IPS DF 6.9 (cell line): ENCODE results near the gene NDUFB2.

ENCODE experiments used
- DNase-seq: peaks from one replicate; pipeline ENCODE4 v3.0.0-alpha.2; 2013; ENCODE audit warnings: low read depth, low spot score
- H3K27ac ChIP-seq: one replicate; pipeline ENCODE4 v1.5.1; 2013; ENCODE audit warnings: low read length, control low read depth
- H3K27me3 ChIP-seq: 2 replicates; pipeline ENCODE4 v1.6.1; 2013; ENCODE audit warnings: mild to moderate bottlenecking, low read length; ENCODE audit not compliant: control insufficient read depth, insufficient read depth
- H3K36me3 ChIP-seq: 2 replicates; pipeline ENCODE4 v1.6.1; 2013; ENCODE audit warnings: low read length; ENCODE audit not compliant: control insufficient read depth, insufficient read depth
- H3K4me1 ChIP-seq: 2 replicates; pipeline ENCODE4 v1.6.1; 2013; ENCODE audit warnings: low read length; ENCODE audit not compliant: control insufficient read depth, insufficient read depth
- H3K4me3 ChIP-seq: 2 replicates; pipeline ENCODE4 v1.5.1; 2013; ENCODE audit warnings: mild to moderate bottlenecking, low read length
- H3K9me3 ChIP-seq: 2 replicates; pipeline ENCODE4 v1.6.1; 2013; ENCODE audit warnings: low read length, inconsistent platforms; ENCODE audit not compliant: control insufficient read depth, insufficient read depth
- WGBS: extraction: QIAGEN DNeasy Blood & Tissue Kit; methylation state at CpG from one replicate; pipeline ENCODE4 v1.1.7; 2013; ENCODE audit warnings: mixed read lengths, missing lambda C conversion rate; ENCODE audit not compliant: insufficient read length, insufficient coverage; 5-methylcytosine and 5-hydroxymethylcytosine counted together

Gene NDUFB2

DNA sequence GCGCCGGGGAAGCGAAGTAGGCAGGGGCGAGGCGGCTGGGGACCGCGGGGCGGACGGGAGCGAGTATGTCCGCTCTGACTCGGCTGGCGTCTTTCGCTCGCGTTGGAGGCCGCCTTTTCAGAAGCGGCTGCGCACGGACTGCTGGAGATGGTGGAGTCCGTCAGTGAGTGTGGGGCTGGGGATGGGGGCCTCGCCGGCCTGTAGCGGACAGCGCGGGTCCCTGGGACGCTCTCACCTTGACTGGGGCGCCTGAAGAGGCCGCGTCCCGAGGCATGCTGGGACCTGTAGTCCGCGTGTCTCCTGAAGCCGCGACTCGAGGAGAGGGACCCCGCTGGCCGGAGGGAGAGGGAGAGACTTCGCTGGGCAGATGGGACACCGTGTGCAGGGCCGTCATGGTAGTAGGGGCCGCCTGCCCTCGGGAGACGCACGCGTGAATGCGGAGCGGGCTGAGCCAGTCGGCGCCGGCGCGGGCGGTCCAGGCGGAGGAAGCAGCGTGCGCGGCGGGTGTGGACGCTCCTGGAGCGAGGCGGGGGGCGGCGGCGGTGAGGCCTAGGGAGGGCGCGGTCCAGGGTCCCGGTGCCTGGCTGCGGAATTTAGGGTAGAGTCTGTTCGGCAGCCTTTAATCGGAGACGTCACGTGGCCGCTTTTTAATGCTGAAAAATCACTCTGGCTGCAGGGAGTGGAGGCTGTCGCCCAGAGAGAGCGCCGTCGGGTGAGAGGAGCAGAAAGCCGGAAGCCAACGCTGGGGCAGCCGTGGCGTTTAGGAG, at the start of gene NDUFB2:
NDUFB2 (plus strand) TSS at position 29 of the 767 bp plus-strand sequence; CDS start at position 66, 37 bp downstream.
- no peak within 1 kb of the TSS for H3K27ac ChIP-seq
- no peaks in the 10 kb centered on the region for H3K36me3 ChIP-seq
- H3K27me3 ChIP-seq, result no peaks in the 10 kb centered on the region
- peaks cover 2% of the 10 kb centered on the region; the same call in 1 of the 2 replicates for H3K4me1 ChIP-seq
- DNase-seq, result peak; percentile 43
- H3K4me3 ChIP-seq, result peak within 1 kb of the TSS; percentile 54
- H3K9me3 ChIP-seq, result no peaks in the 10 kb centered on the region
- WGBS, result no CpG with 5 or more reads among the region's 82 CpGs

DNA sequence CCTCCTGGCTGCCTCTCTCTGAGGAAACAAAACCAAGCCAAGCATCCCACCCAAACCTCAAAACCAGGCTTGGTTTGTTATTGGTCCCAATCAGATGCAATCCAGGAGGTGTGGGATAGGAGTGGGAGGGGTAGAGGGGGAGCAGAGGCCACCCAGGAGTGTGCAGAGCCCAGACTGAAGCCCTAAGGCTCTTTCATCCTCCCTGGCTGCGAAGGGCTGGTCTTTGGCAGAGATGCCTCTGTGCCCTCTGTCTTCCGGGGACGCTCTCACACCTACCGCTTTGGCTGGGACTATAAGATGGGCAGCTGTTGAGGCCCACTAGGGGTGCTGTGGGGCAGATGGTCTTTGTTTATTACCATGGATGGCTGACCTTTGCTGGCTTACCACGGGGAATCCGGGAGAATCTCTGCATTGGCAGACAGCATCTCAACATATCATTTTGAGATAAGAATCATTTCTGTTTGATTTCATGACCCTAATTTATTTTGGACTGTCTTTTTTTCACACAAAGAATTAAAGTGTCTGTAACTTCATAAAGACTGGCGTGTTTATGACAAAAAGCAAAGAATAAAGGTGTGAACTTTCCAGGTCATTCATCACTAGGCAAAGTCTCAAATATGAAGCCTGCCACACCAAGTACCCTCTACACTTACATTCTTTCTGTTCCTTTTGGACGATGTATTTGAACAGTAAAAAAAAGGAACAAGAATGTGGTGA, 49.4 kb upstream of the NDUFB2 start:
- no peaks in the 10 kb centered on the region for H3K36me3 ChIP-seq
- H3K9me3 ChIP-seq, result no peaks in the 10 kb centered on the region
- H3K27me3 ChIP-seq, result no peaks in the 10 kb centered on the region
- DNase-seq, result no peak
- no CpG with 5 or more reads among the region's 8 CpGs for WGBS
- peaks cover 3% of the 10 kb centered on the region; the same call in 1 of the 2 replicates for H3K4me1 ChIP-seq
- no peak overlapping the region for H3K4me3 ChIP-seq
- H3K27ac ChIP-seq, result no peak overlapping the region

DNA sequence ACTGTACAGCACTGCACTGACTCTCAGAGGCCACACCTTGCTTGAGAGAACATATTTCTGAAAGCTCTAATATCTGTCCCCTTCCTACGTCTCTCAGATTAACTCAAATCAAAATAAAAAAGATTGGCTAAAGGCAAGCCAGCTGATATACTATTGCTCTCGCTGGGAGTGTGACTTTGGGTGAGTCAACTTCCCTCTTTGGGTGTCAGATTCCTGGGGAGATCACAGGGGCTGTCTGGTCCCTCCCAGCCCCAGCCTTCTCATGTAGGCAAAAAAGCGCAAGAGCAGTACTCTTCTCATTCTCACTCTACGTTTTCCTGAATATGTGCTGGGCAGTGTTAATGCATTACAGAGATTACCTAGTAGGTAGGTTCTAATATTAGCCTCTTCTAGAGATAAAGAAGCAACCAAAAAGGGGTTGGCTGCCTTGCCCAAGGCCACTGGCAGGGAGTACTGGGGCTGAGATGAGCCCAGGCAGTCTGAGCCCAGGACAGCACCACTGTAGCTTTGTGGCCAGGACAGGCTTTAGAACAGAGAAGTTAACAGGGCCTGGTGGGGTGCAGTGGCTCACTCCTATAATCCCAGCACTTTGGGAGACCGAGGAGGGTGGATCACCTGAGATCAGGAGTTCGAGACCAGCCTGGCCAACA, 46.8 kb upstream of the NDUFB2 start:
- DNase-seq, result no peak
- no CpG with 5 or more reads among the region's 6 CpGs for WGBS
- H3K4me3 ChIP-seq, result no peak overlapping the region

DNA sequence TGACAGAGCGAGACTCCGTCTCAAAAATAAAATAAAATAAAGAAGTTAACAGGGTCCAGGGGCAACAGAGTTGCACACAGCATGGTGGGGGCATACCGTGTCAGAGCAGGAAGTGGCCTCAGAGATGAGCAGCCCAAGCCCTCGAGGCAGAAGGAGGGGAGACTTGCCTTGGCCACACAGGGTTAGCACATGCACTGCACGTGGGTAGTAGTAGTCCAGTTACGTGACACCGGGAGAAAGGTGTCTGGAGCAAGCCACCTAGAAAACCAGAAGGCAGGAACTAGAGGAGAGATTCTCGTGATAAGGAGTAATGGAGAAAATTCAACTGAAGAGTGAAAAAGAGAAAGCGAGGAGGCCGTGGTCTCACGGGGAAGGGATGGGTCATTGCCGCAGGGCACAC, 46.1 kb upstream of the NDUFB2 start:
- no CpG with 5 or more reads among the region's 12 CpGs for WGBS
- no peak for DNase-seq
- no peaks in the 10 kb centered on the region for H3K27me3 ChIP-seq
- H3K9me3 ChIP-seq, result no peaks in the 10 kb centered on the region
- H3K36me3 ChIP-seq, result no peaks in the 10 kb centered on the region
- H3K4me3 ChIP-seq, result no peak overlapping the region
- no peak overlapping the region for H3K27ac ChIP-seq
- peaks cover 3% of the 10 kb centered on the region; the same call in 1 of the 2 replicates for H3K4me1 ChIP-seq

More for the DNA sequence above, 46.8 kb upstream of the NDUFB2 start:
- H3K9me3 ChIP-seq, result no peaks in the 10 kb centered on the region
- no peak overlapping the region for H3K27ac ChIP-seq
- H3K4me1 ChIP-seq, result peaks cover 3% of the 10 kb centered on the region; the same call in 1 of the 2 replicates
- H3K36me3 ChIP-seq, result no peaks in the 10 kb centered on the region
- H3K27me3 ChIP-seq, result no peaks in the 10 kb centered on the region

GRCh38 chr7:140653319-140654108, 43.0 kb upstream of the NDUFB2 start:
- no peaks in the 10 kb centered on the region for H3K9me3 ChIP-seq
- no peak overlapping the region for H3K27ac ChIP-seq
- peak; percentile 87 for DNase-seq
- no peaks in the 10 kb centered on the region for H3K4me1 ChIP-seq
- no peaks in the 10 kb centered on the region for H3K36me3 ChIP-seq
- no CpG with 5 or more reads among the region's 15 CpGs for WGBS
- H3K27me3 ChIP-seq, result no peaks in the 10 kb centered on the region
- no peak overlapping the region for H3K4me3 ChIP-seq

DNA sequence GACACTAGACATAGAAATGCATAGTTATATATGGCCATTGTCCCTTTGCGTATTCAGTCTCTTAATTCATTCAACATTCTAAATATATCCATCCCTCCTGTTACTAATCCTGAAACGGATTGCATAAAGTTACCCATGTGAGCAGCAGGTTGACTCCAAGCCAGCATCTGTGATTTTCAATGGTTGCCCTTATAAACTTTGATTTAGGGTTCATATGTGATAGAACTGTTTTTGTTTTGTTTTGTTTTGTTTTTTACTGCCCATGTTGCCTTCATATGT, 42.5 kb upstream of the NDUFB2 start:
- Histone ChIP-seq H3K9me3 (no peaks in the 10 kb centered on the region), H3K36me3 (no peaks in the 10 kb centered on the region), H3K4me3 (no peak overlapping the region), H3K27ac (no peak overlapping the region), H3K27me3 (no peaks in the 10 kb centered on the region), H3K4me1 (no peaks in the 10 kb centered on the region)
- no CpG with 5 or more reads among the region's 2 CpGs for WGBS
- DNase-seq, result no peak

- no CpG with 5 or more reads among the region's 4 CpGs for WGBS
- Histone ChIP-seq H3K4me3 (no peak overlapping the region), H3K9me3 (no peaks in the 10 kb centered on the region), H3K27me3 (no peaks in the 10 kb centered on the region), H3K27ac (no peak overlapping the region), H3K4me1 (no peaks in the 10 kb centered on the region), H3K36me3 (no peaks in the 10 kb centered on the region)
- DNase-seq, result no peak
Measured at GRCh38 chr7:140654661-140655060, 41.8 kb upstream of the NDUFB2 start.

GRCh38 chr7:140655511-140656408, 40.7 kb upstream of the NDUFB2 start:
- H3K4me3 ChIP-seq, result no peak overlapping the region
- H3K27me3 ChIP-seq, result no peaks in the 10 kb centered on the region
- no peak overlapping the region for H3K27ac ChIP-seq
- no peak for DNase-seq
- H3K9me3 ChIP-seq, result no peaks in the 10 kb centered on the region
- no peaks in the 10 kb centered on the region for H3K36me3 ChIP-seq
- no CpG with 5 or more reads among the region's 16 CpGs for WGBS
- no peaks in the 10 kb centered on the region for H3K4me1 ChIP-seq

GRCh38 chr7:140656548-140657515, 39.7 kb upstream of the NDUFB2 start:
- Histone ChIP-seq H3K36me3 (no peaks in the 10 kb centered on the region), H3K4me3 (no peak overlapping the region), H3K4me1 (no peaks in the 10 kb centered on the region), H3K27me3 (no peaks in the 10 kb centered on the region), H3K9me3 (no peaks in the 10 kb centered on the region), H3K27ac (no peak overlapping the region)
- WGBS, result no CpG with 5 or more reads among the region's 11 CpGs
- DNase-seq, result no peak
